Adrenal gland (tissue), 12 donors: ENCODE results near the gene EMC8. TPM values are rescaled to one million over a fixed set of nuclear protein-coding genes. Genes with fewer than 3 reads are reported as not detected.

Experiments
- DNase-seq, 7 donors: peaks; one replicate each; pipeline ENCODE4 v3.0.0-alpha.2; 2019 to 2020
- H3K27ac ChIP-seq, 5 donors: fragments of 200-600 bp; sonication (generic) in 4 of 5; 1 replicate in 3 of 5; 2 replicates in 2 of 5; pipeline versions ENCODE4 v1.5.1 to v1.8.0; 2016 to 2020; ENCODE audit warnings: mild to moderate bottlenecking in 1 of 5
- H3K27me3 ChIP-seq: fragments of 200-600 bp; 2 replicates; pipeline ENCODE4 v1.8.0; 2021
- H3K36me3 ChIP-seq, 2 donors: fragments of 200-600 bp; replicated peaks in 1 of 2; 1 replicate in 1 of 2; 2 replicates in 1 of 2; pipeline versions ENCODE4 v1.5.1 to v1.8.0; 2018 to 2022
- H3K4me1 ChIP-seq, 2 donors: fragments of 200-600 bp; replicated peaks in 1 of 2; 1 replicate in 1 of 2; 2 replicates in 1 of 2; pipeline versions ENCODE4 v1.5.1 to v1.8.0; 2018 to 2021
- H3K4me3 ChIP-seq, 4 donors: fragments of 200-600 bp; sonication (generic) in 3 of 4; one replicate each; pipeline ENCODE4 v1.5.1; 2016 to 2018
- H3K9me3 ChIP-seq, 3 donors: fragments of 200-600 bp; sonication (generic) in 1 of 3; replicated peaks in 1 of 3; 1 replicate in 2 of 3; 2 replicates in 1 of 3; pipeline versions ENCODE4 v1.5.1 to v1.8.0; 2016 to 2021
- POLR2A ChIP-seq, 2 donors: fragments of 450-650 bp; IDR thresholded peaks; one replicate each; pipeline ENCODE4 v1.6.1; 2017; ENCODE audit warnings: antibody characterized with exemption in 2 of 2, mild to moderate bottlenecking in 2 of 2, moderate library complexity in 1 of 2
- WGBS, 4 donors: extraction: QIAGEN DNeasy Blood & Tissue Kit in 2 of 4; methylation state at CpG; one replicate each; pipeline versions ENCODE4 v1.1.5 to v1.1.7; 2013 to 2017; 5-methylcytosine and 5-hydroxymethylcytosine counted together
- intact Hi-C, 2 donors: fragments of 100-400 bp; cut with DNase I; formaldehyde crosslinking; loops; one replicate each; pipeline versions ENCODE4 v1.14.1 to v1.15.0; 2022 to 2023
- polyA plus RNA-seq, 3 donors: library from polyadenylated mRNA; stranded (reverse); fragments of 200-250 nt in 2 of 3; fragments of 350-450 nt in 1 of 3; fragmentation: Illumina TruSeq in 1 of 3; extraction: RNeasy Lipid Tissue Mini Kit (QIAGEN cat#74804) in 1 of 3; gene quantifications; one replicate each; pipeline ENCODE4 v1.2.3, GENCODE V29; 2013 to 2014
- total RNA-seq, 9 donors: library from RNA; depleted of rRNA in 4 of 9; stranded (reverse); fragments of >200 nt in 4 of 9; fragments of 120-200 nt in 1 of 9; fragmentation: NEBNext Ultra II Directional in 1 of 9; extraction: Animal tissue kit (Norgen Biotek cat#: 25700) in 1 of 9; gene quantifications; one replicate each; pipeline versions ENCODE4 v1.1.0 to v1.2.4, GENCODE V29; 2013 to 2023
- TF ChIP-seq, protein P1 (sequence below), 6 experiments: fragments of 450-650 bp in 4 of 6; fragments of 200-600 bp in 2 of 6; sonication (generic) in 1 of 6; IDR thresholded peaks; 1 replicate in 5 of 6; 2 replicates in 1 of 6; pipeline versions ENCODE4 v1.5.1 to v1.8.0; 2016 to 2021; ENCODE audit warnings: antibody characterized with exemption in 6 of 6, mild to moderate bottlenecking in 2 of 6, moderate library complexity in 1 of 6
- donor health status: healthy with polysubstance abuse.
- donor health status: Bipolar disorder and iron deficiency.
- donor health status: DM: yes; HTN: yes; CAD: no.
- donor health status: DM: no; HTN: no; CAD: no.
- donor health status: DM: no; HTN: no; CAD: no.
- donor health status: DM: yes; HTN: yes; CAD: no.

The EMC8 gene
- total and polyA plus RNA-seq, 12 donors = 10.7 to 53.8 (median 24.1) TPM

- WGBS, 4 donors = 90 to 96% (median 92%) methylated on average over 7 to 12 of the region's 12 CpGs
- H3K4me3 ChIP-seq = no peak overlapping the region
- no peak for DNase-seq
- H3K36me3 ChIP-seq = no peaks in the 10 kb centered on the region
- H3K9me3 ChIP-seq = no peaks in the 10 kb centered on the region
- no peaks in the 10 kb centered on the region for H3K4me1 ChIP-seq
- intact Hi-C loops = loop anchor here (5.0 to 10.0 kb wide), 2 partner anchors 195 to 693 kb away; partner anchors contain the start of gene FOXF1 (in 1 of the 2)
- TF ChIP-seq POLR2A (IDR thresholded peaks at IDR 0.05) = no peak
- TF ChIP-seq, protein P1, sequence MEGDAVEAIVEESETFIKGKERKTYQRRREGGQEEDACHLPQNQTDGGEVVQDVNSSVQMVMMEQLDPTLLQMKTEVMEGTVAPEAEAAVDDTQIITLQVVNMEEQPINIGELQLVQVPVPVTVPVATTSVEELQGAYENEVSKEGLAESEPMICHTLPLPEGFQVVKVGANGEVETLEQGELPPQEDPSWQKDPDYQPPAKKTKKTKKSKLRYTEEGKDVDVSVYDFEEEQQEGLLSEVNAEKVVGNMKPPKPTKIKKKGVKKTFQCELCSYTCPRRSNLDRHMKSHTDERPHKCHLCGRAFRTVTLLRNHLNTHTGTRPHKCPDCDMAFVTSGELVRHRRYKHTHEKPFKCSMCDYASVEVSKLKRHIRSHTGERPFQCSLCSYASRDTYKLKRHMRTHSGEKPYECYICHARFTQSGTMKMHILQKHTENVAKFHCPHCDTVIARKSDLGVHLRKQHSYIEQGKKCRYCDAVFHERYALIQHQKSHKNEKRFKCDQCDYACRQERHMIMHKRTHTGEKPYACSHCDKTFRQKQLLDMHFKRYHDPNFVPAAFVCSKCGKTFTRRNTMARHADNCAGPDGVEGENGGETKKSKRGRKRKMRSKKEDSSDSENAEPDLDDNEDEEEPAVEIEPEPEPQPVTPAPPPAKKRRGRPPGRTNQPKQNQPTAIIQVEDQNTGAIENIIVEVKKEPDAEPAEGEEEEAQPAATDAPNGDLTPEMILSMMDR (IDR thresholded peaks at IDR 0.05) = no peak
- no peak overlapping the region for H3K27ac ChIP-seq
- H3K27me3 ChIP-seq = no peaks in the 10 kb centered on the region
Measured at GRCh38 chr16:85822145-85822544, 22.8 kb upstream of the EMC8 start.

GRCh38 chr16:85821390-85822135 is 22.2 kb upstream of the EMC8 start:
- intact Hi-C loops = loop anchor here (2.0 to 10.0 kb wide), 3 partner anchors 193 to 693 kb away; partner anchors contain the start of gene FOXF1 (in 1 of the 2)
- DNase-seq = peak; percentile 74 to 90 (median 82)
- H3K36me3 ChIP-seq = no peaks in the 10 kb centered on the region
- H3K9me3 ChIP-seq = no peaks in the 10 kb centered on the region
- no peaks in the 10 kb centered on the region for H3K4me1 ChIP-seq
- H3K27ac ChIP-seq = no peak overlapping the region
- WGBS, 4 donors = 11 to 29% (median 16%) methylated on average over 8 to 27 of the region's 27 CpGs
- no peak overlapping the region for H3K4me3 ChIP-seq
- TF ChIP-seq, protein P1 (IDR thresholded peaks at IDR 0.05) = peak; percentile 89 to 99 (median 96)
- no peak for TF ChIP-seq POLR2A (IDR thresholded peaks at IDR 0.05)
- H3K27me3 ChIP-seq = no peaks in the 10 kb centered on the region

GRCh38 chr16:85820604-85821372 is 21.4 kb upstream of the EMC8 start:
- H3K9me3 ChIP-seq = no peaks in the 10 kb centered on the region
- no peak for TF ChIP-seq POLR2A (IDR thresholded peaks at IDR 0.05)
- TF ChIP-seq, protein P1 (IDR thresholded peaks at IDR 0.05) = no peak
- WGBS, 4 donors = 52 to 58% (median 56%) methylated on average over 22 of the region's 22 CpGs
- DNase-seq = no peak
- H3K4me1 ChIP-seq = no peaks in the 10 kb centered on the region
- no peak overlapping the region for H3K27ac ChIP-seq
- H3K36me3 ChIP-seq = no peaks in the 10 kb centered on the region
- no peaks in the 10 kb centered on the region for H3K27me3 ChIP-seq
- H3K4me3 ChIP-seq = no peak overlapping the region
- intact Hi-C loops = loop anchor here (2.0 to 10.0 kb wide), 3 partner anchors 194 to 694 kb away; partner anchors contain the start of gene FOXF1 (in 1 of the 2)

GRCh38 chr16:85819771-85820170 is 20.4 kb upstream of the EMC8 start:
- Histone ChIP-seq H3K4me1 (no peaks in the 10 kb centered on the region), H3K9me3 (no peaks in the 10 kb centered on the region), H3K4me3 (no peak overlapping the region), H3K27me3 (no peaks in the 10 kb centered on the region), H3K36me3 (no peaks in the 10 kb centered on the region), H3K27ac (no peak overlapping the region)
- intact Hi-C loops = loop anchor here (2.0 to 10.0 kb wide), 4 partner anchors 178 to 695 kb away; partner anchors contain the start of gene FOXF1 (in 1 of the 2)
- whole genome bisulfite sequencing, 4 donors = 56 to 59% (median 58%) methylated on average over 5 to 6 of the region's 6 CpGs
- TF ChIP-seq POLR2A (IDR thresholded peaks at IDR 0.05) = no peak
- TF ChIP-seq, protein P1 (IDR thresholded peaks at IDR 0.05) = no peak
- DNase-seq = no peak
